ENCODE data around the gene CELSR1.

DNA sequence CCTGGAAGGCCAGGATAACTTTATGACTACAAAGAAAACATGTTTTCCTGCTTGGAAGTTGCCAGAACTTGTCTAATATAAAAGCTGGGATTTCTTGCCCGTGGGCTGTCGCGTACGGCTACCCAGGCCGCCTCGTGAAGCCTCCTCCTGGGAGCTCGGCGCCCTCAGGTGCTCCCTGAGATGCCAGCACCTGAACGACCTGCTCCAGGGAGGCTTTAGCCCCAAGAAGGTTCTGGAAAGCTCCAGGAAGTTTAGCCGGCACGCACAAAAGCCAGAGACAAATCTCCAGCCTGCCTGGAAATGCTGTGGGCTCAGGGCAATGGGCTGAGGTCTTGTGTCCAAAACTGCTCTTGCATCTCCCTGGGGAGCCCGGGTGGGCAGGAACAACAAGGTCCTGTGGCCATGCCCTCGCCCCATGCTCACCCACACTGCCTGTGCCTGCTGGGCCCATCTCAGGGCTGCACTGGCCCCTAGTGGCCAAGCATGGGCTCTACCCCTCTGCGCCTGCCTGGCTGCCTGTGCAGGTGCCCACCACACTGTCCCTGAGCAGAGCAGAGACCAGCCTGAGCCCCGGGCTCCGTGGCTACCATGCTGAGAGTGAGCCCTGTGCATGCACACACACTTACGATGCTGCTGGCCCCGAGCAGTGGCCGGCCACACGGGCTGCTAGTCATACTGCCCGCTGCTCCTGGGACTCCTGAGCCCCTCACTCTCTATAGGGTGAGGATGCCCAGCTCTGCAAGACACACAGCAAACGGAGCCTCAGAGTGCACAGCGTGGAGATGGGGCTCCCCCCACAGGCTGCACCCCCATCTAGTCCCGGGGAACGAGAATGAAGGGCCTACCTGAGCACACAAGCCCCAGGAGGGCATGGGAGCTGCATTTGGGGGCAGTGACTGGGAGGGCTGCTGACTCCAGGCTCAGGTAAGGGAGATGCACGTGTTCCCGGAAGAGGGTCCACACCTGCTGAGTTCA, 4.9 kb upstream of the CELSR1 start:
- TF ChIP-seq, protein P1, sequence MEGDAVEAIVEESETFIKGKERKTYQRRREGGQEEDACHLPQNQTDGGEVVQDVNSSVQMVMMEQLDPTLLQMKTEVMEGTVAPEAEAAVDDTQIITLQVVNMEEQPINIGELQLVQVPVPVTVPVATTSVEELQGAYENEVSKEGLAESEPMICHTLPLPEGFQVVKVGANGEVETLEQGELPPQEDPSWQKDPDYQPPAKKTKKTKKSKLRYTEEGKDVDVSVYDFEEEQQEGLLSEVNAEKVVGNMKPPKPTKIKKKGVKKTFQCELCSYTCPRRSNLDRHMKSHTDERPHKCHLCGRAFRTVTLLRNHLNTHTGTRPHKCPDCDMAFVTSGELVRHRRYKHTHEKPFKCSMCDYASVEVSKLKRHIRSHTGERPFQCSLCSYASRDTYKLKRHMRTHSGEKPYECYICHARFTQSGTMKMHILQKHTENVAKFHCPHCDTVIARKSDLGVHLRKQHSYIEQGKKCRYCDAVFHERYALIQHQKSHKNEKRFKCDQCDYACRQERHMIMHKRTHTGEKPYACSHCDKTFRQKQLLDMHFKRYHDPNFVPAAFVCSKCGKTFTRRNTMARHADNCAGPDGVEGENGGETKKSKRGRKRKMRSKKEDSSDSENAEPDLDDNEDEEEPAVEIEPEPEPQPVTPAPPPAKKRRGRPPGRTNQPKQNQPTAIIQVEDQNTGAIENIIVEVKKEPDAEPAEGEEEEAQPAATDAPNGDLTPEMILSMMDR (IDR thresholded peaks at IDR 0.05), result peak; percentile 56 to 92 (median 88)
- TF ChIP-seq EP300 (IDR thresholded peaks at IDR 0.05) (no peak), POLR2AphosphoS5 (IDR thresholded peaks at IDR 0.05) (no peak)

All from sigmoid colon (tissue), 4 donors.